Stimulated activated CD8-positive, alpha-beta memory T cell treated with anti-CD3 and anti-CD28 coated beads, Interleukin-15, amount 100 ng/mL, for 4 hours (primary cell): ENCODE results near the gene SH2D6.
"Not testable (repeated sequence)": the region's sequence is repeated elsewhere in the genome, so short reads cannot be mapped to it uniquely, and the experiment has no call there.

Experiments
- DNase-seq, 2 donors: peaks; one replicate each; pipeline ENCODE4 v3.0.0-alpha.2; 2020; ENCODE audit warnings: low read depth in 2 of 2

The SH2D6 gene

DNA sequence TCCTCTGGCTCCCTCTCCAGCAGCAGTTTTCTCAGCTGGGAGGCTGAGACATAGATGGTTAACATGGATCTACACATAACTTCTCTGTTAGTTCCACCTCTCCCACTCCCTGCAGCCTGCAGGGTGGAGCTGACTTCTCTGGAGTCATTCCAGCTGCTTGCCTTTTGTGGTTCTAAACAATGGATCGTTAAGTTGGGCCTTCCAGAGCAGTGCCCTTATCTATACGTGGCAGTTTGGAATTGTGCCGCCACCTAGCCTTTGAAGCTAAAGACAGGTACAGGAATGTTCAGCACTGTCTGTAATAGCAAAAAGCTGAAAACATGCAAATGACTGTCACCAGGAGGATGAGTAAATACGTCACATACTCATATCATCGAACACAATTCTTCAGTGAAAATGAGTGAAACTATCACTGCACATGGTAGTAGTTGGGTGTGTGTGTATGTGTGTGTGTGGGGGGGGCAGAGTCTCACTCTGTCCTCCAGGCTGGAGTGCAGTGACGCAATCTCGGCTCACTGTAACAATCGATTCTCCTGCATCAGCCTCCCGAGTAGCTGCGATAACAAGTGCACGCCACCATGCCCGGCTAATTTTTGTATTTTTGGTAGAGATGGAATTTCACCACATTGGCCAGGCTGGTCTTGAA, 50.3 kb downstream of the SH2D6 start:
- DNase-seq = no peak

DNA sequence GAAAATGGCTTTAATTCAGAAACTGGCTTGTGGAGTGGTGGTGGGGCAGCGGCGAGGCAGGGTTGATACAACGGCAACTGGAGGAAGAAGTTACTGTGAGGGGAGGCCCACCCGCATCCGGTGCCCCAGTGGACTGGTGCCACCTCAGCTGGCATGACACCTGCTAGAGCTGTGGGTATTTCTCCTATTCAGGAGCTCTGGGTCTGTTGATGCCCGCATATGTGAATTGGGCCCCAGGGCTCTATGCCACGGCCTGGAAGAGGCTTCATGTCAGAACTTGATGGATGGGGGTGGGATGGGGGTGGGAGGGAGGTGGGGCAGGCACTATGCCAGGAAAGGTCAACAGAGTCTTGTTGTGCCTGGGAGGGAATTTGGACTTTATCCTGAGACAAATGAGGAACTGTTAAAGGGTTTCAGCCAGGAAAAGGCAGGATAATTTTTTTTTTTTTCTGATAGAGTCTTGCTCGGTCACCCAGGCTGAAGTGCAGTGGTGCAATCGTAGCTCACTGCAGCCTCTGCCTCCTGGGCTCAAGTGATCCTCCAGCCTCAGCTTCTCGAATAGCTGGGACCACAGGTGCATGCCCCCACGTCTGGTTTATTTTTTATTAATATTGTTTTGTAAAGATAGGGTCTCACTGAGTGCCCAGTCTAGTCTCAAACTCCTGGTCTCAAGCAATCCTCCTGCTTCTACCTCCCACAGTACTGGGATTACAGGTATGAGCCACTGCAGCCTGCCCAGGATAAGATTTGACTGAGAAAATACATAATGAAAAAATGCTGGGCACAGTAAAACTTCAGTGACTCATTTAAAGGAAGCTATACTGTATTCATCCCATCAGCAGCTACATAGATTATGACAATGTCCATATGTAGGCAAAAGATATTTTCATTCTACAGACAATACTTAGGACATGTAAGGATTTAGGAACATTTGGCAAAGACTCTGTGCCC, 52.6 kb downstream of the SH2D6 start:
- DNase-seq = no peak

DNA sequence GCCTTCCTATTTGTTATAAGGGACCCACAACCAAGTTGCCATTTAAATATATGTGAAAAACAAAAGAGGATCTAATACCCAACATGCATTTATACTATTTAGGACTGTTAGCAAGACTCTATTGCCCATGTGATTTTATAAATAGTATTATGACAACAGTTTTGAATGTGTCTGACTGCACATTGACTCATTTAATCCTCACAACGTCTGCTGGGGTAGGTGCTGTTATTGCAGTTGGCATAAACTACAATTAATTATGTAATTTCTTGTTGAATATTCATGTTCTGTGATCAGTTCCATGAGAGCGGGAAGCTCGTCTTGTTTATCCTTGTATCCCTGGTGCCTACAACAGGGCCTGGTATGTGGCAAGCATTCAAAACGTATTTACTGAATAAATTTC, 53.7 kb downstream of the SH2D6 start:
- no peak for DNase-seq

DNA sequence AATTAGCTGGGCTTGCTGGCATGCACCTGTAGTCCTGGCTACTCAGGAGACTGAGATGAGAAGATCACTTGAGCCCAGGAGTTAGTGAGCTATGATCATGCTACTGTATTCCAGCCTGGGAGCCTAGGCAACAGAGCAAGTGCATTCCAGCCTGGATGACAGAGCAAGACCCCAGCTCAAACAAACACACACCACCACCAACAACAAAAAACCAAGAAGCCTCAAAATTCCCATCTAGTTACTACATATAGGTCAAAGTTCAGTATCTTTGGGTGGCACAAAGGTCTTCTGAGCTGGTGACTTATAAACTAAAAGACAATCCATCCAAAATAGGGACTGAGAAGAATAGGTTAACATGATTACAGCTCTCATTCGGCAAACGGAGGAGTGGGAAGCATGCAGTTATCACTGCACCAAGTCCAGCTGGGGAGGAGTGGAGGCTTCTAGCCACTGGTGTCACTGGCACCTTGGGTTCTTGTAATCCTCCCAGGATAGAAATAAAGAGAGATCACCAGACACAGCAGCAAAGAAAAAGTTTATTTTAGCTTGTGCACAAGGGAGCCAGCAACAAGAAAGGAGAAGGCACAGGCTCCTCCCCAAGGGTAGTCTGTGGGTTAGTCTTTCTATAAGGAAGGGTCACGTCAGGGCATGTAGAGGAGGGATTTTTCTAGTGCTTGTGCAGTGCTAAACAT, 57.4 kb downstream of the SH2D6 start:
- DNase-seq = no peak

DNA sequence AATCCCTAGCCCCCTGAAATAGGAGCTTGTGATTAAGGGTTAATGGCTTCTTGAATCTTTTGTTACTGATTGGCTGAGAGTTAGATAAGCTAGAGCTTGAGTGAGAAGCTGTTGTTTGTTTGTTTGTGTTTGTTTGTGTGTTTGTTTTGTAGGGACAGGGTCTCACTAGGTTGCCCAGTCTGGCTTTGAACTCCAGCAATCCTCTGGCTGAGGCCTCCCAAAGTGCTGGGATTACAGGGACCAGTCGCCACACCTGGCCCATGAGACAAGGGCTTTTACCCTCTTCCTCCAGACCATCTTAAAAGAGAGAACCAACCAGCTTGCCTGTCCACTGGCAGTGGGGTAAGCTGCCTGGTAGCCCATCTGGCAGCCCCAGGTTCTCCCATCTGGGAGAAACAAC, 58.1 kb downstream of the SH2D6 start:
- DNase-seq = no peak

DNA sequence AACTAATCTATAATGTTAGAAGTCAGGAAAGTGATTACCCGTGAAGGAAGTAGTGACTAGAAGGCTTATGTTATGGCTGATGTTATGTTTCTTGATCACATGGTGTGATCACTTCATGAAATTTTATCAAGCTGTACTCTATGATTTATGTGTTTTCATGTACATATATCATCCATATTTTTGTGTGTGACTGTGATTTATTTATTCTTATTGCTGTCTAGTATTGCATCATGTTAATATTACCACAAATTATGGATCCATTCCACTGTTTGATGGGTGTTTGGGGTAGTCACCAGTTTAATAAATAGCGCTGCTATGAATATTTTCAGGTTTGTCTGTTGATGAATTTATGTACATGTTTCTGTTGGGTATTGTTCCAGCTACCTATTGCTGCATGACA, 59.4 kb downstream of the SH2D6 start:
- DNase-seq = no peak

DNA sequence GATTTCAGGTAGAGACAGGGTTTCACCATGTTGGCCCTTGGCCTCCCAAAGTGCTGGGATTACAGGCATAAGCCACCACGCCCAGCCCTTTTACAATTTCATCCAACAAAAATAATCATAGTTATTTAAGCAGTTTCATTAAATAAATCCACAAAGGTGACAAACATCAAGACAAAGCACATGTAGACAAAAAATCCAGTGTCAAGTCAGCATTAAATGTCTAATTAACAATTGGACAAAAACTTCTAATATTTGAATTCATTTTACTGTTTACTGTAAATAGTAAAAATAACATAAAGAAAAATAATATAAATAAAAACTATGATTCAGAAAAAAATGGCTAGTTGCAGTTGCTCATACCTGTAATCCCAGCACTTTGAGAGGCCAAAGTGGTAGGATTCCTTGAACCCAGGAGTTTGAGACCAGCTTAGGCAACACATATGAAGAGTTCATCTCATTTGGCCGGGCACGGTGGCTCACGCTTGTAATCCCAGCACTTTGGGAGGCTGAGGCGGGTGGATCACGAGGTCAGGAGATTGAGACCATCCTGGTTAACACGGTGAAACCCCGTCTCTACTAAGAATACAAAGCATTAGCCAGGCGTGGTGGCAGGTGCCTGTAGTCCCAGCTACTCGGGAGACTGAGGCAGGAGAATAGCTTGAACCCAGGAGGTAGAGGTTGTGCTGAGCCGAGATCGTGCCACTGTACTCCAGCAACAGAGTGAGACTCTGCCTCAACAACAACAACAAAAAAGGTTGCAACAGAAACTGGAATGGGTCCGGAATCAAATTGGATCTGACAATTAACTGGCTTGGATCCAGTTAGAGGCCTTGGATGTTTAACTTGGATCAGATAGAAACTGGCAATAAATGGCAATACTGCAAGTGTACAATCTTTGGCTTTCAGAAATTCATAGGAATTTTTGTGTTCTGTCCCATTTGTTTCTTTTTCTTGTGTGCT, 63.6 kb downstream of the SH2D6 start:
- no peak for DNase-seq

DNA sequence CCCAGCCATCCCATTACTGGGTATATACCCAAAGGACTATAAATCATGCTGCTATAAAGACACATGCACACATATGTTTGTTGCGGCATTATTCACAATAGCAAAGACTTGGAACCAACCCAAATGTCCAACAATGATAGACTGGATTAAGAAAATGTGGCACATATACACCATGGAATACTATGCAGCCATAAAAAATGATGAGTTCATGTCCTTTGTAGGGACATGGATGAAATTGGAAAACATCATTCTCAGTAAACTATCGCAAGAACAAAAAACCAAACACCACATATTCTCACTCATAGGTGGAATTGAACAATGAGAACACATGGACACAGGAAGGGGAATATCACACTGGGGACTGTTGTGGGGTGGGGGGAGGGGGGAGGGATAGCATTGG, 66.1 kb downstream of the SH2D6 start:
- not testable (repeated sequence) for DNase-seq

DNA sequence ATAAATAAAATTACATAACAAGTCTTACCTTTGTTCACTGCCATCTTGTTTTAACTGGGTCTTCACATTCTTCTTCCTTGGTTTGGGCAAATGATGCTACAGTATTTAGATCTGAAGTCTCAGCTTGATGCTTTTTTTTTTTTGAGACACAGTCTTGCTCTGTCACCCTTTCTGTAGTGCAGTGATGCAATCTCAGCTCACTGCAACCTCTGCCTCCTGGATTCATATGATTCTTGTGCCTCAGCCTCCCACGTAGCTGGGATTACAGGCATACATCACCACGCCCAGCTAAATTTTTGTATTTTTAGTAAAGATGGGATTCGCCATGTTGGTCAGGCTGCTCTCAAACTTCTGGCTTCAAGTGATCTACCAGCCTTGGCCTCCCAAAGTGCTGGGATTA, 67.3 kb downstream of the SH2D6 start:
- DNase-seq = no peak
